BE2C (cell line): ENCODE data around the gene ANKRD7.

Experiments
- DNase-seq: peaks from one replicate; pipeline ENCODE4 v3.0.0-alpha.2; 2020
- H3K27me3 ChIP-seq: fragments of 250-450 bp; sonication (Bioruptor Pico); 2 replicates; pipeline ENCODE4 v1.5.1; 2020; ENCODE audit warnings: mild to moderate bottlenecking
- H3K36me3 ChIP-seq: fragments of 250-450 bp; sonication (Bioruptor Pico); 2 replicates; pipeline ENCODE4 v1.5.1; 2020; ENCODE audit warnings: mild to moderate bottlenecking
- H3K4me1 ChIP-seq: fragments of 250-450 bp; sonication (Bioruptor Pico); 2 replicates; pipeline ENCODE4 v1.5.1; 2020
- H3K4me3 ChIP-seq: 2 replicates; pipeline ENCODE4 v1.5.1; 2011; ENCODE audit warnings: low read depth, low read length
- H3K9me3 ChIP-seq: fragments of 250-450 bp; sonication (Bioruptor Pico); 2 replicates; pipeline ENCODE4 v1.5.1; 2020
- TF ChIP-seq, protein P1 (sequence below): IDR thresholded peaks from 2 replicates; pipeline ENCODE4 v1.5.1; 2012; ENCODE audit warnings: mild to moderate bottlenecking, low read depth, low read length

The ANKRD7 gene

DNA sequence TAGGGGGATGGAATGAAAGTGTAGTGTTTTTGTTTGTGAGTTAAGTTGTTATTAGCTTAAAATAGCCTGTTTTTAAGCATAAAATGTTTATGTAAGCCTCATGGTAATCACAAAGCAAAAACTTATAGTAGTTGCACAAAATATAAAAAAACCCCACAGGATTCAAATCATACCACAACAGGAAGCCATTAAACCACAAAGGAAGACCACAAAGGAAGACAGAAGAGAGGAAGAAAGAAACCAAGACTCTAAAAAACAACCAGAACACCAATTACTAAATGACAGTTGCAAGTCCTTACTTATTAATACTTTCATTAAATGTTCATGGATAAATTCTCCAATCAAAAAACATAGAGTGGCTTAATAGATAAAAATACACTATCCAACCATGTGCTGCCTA lies 63.6 kb downstream of the ANKRD7 start:
- no peaks in the 10 kb centered on the region for H3K27me3 ChIP-seq
- H3K9me3 ChIP-seq = no peaks in the 10 kb centered on the region
- H3K4me1 ChIP-seq = no peaks in the 10 kb centered on the region
- no peak overlapping the region for H3K4me3 ChIP-seq
- H3K36me3 ChIP-seq = no peaks in the 10 kb centered on the region
- no peak for DNase-seq
- TF ChIP-seq, protein P1, sequence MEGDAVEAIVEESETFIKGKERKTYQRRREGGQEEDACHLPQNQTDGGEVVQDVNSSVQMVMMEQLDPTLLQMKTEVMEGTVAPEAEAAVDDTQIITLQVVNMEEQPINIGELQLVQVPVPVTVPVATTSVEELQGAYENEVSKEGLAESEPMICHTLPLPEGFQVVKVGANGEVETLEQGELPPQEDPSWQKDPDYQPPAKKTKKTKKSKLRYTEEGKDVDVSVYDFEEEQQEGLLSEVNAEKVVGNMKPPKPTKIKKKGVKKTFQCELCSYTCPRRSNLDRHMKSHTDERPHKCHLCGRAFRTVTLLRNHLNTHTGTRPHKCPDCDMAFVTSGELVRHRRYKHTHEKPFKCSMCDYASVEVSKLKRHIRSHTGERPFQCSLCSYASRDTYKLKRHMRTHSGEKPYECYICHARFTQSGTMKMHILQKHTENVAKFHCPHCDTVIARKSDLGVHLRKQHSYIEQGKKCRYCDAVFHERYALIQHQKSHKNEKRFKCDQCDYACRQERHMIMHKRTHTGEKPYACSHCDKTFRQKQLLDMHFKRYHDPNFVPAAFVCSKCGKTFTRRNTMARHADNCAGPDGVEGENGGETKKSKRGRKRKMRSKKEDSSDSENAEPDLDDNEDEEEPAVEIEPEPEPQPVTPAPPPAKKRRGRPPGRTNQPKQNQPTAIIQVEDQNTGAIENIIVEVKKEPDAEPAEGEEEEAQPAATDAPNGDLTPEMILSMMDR = no peak

GRCh38 chr7:118289476-118289875 lies 65.0 kb downstream of the ANKRD7 start:
- TF ChIP-seq, protein P1 = no peak
- DNase-seq = no peak
- no peak overlapping the region for H3K4me3 ChIP-seq

More at GRCh38 chr7:118289476-118289875, 65.0 kb downstream of the ANKRD7 start:
- Histone ChIP-seq H3K4me1 (no peaks in the 10 kb centered on the region), H3K36me3 (no peaks in the 10 kb centered on the region), H3K27me3 (no peaks in the 10 kb centered on the region), H3K9me3 (no peaks in the 10 kb centered on the region)
